HG02938 (cell line): ENCODE measurements around the gene ZMYND8.
"Not testable (repeated sequence)": the region's sequence is repeated elsewhere in the genome, so short reads cannot be mapped to it uniquely, and the experiment has no call there.

Source experiments
- ATAC-seq: cut with Tn5 transposase; IDR thresholded peaks from one replicate; pipeline ENCODE4 v1.9.1; 2021; ENCODE audit warnings: mild to moderate bottlenecking, moderate library complexity; ENCODE audit not compliant: unreplicated experiment

Gene ZMYND8

GRCh38 chr20:47290666-47291430 is 65.7 kb downstream of the ZMYND8 start:
- no peak for ATAC-seq

GRCh38 chr20:47290008-47290407 is 66.5 kb downstream of the ZMYND8 start:
- no peak for ATAC-seq

GRCh38 chr20:47289096-47289495 is 67.4 kb downstream of the ZMYND8 start:
- ATAC-seq: no peak

GRCh38 chr20:47288530-47288929 is 68.0 kb downstream of the ZMYND8 start:
- ATAC-seq: not testable (repeated sequence)

- no peak for ATAC-seq
Measured at GRCh38 chr20:47287609-47288144, 68.8 kb downstream of the ZMYND8 start.

GRCh38 chr20:47286681-47287080 is 69.8 kb downstream of the ZMYND8 start:
- no peak for ATAC-seq

GRCh38 chr20:47285189-47285588 is 71.3 kb downstream of the ZMYND8 start:
- no peak for ATAC-seq

GRCh38 chr20:47284373-47284772 is 72.1 kb downstream of the ZMYND8 start:
- no peak for ATAC-seq

- ATAC-seq: no peak
Measured at GRCh38 chr20:47283411-47283810, 73.1 kb downstream of the ZMYND8 start.

- no peak for ATAC-seq
Measured at GRCh38 chr20:47282864-47283263, 73.6 kb downstream of the ZMYND8 start.

- ATAC-seq: no peak
Measured at GRCh38 chr20:47281376-47281775, 75.1 kb downstream of the ZMYND8 start.

GRCh38 chr20:47280668-47281067 is 75.8 kb downstream of the ZMYND8 start:
- no peak for ATAC-seq

GRCh38 chr20:47280228-47280627 is 76.3 kb downstream of the ZMYND8 start:
- no peak for ATAC-seq

- no peak for ATAC-seq
Measured at GRCh38 chr20:47278907-47279348, 77.6 kb downstream of the ZMYND8 start.

- not testable (repeated sequence) for ATAC-seq
Measured at GRCh38 chr20:47277535-47277872, 79.0 kb downstream of the ZMYND8 start.

- ATAC-seq: no peak
Measured at GRCh38 chr20:47276851-47277534, 79.5 kb downstream of the ZMYND8 start.

- ATAC-seq: no peak
Measured at GRCh38 chr20:47276251-47276650, 80.2 kb downstream of the ZMYND8 start.

- no peak for ATAC-seq
Measured at GRCh38 chr20:47275548-47275947, 81.0 kb downstream of the ZMYND8 start.

GRCh38 chr20:47274401-47275108 is 81.9 kb downstream of the ZMYND8 start:
- peak; percentile 78 for ATAC-seq

- ATAC-seq: no peak
Measured at GRCh38 chr20:47273591-47274235, 82.8 kb downstream of the ZMYND8 start.
